Heart right ventricle (tissue), 16 donors: Measurements from ENCODE around the gene DHCR24. TPM values are rescaled to one million over a fixed set of nuclear protein-coding genes. Genes with fewer than 3 reads are reported as not detected.
"Not testable (repeated sequence)": the region's sequence is repeated elsewhere in the genome, so short reads cannot be mapped to it uniquely, and the experiment has no call there.

Source experiments
- ATAC-seq, 8 donors: fragments of 200-7000 bp; cut with Tn5 transposase; one replicate each; pipeline ENCODE4 v1.9.1; 2020; ENCODE audit warnings: mild to moderate bottlenecking in 8 of 8, moderate library complexity in 8 of 8, moderate number of reproducible peaks in 1 of 8
- DNase-seq, 2 donors: peaks; one replicate each; pipeline ENCODE4 v3.0.0-alpha.2; 2020
- H3K27ac ChIP-seq, 10 donors: fragments of 200-600 bp; sonication (generic) in 2 of 10; one replicate each; pipeline versions ENCODE4 v1.5.0 to v1.8.0; 2020 to 2022; ENCODE audit warnings: mild to moderate bottlenecking in 3 of 10
- H3K27me3 ChIP-seq, 7 donors: fragments of 200-600 bp; one replicate each; pipeline ENCODE4 v1.8.0; 2021 to 2022; ENCODE audit warnings: mild to moderate bottlenecking in 2 of 7
- H3K36me3 ChIP-seq, 9 donors: fragments of 200-600 bp; sonication (generic) in 1 of 9; one replicate each; pipeline versions ENCODE4 v1.5.0 to v1.8.0; 2020 to 2022; ENCODE audit warnings: mild to moderate bottlenecking in 2 of 9
- H3K4me1 ChIP-seq, 9 donors: fragments of 200-600 bp; sonication (generic) in 1 of 9; one replicate each; pipeline versions ENCODE4 v1.5.0 to v1.8.0; 2020 to 2022; ENCODE audit warnings: mild to moderate bottlenecking in 4 of 9
- H3K4me3 ChIP-seq, 10 donors: fragments of 200-600 bp; sonication (generic) in 2 of 10; one replicate each; pipeline versions ENCODE4 v1.5.0 to v1.8.0; 2020 to 2022; ENCODE audit warnings: mild to moderate bottlenecking in 7 of 10, moderate library complexity in 2 of 10
- H3K9me3 ChIP-seq, 11 donors: fragments of 200-600 bp in 10 of 11; sonication (generic) in 2 of 11; one replicate each; pipeline versions ENCODE4 v1.5.0 to v1.8.0; 2013 to 2022; ENCODE audit warnings: mild to moderate bottlenecking in 2 of 11, control low read depth in 1 of 11, moderate library complexity in 1 of 11
- CTCF ChIP-seq, 9 donors: fragments of 200-600 bp; sonication (generic) in 2 of 9; IDR thresholded peaks; one replicate each; pipeline versions ENCODE4 v1.5.0 to v1.8.0; 2021 to 2022; ENCODE audit warnings: antibody characterized with exemption in 9 of 9, mild to moderate bottlenecking in 5 of 9, moderate library complexity in 1 of 9
- WGBS, 2 donors: extraction: QIAGEN DNeasy Blood & Tissue Kit; methylation state at CpG; one replicate each; pipeline ENCODE4 v1.1.7; 2013; ENCODE audit warnings: inconsistent platforms in 1 of 2; 5-methylcytosine and 5-hydroxymethylcytosine counted together
- intact Hi-C, 10 donors: fragments of 100-400 bp; cut with DNase I; formaldehyde crosslinking; loops; one replicate each; pipeline versions ENCODE4 v1.11.1 to v1.14.2; 2022
- polyA plus RNA-seq, 2 donors: library from polyadenylated mRNA; stranded (reverse); fragments of 200-250 nt; gene quantifications; one replicate each; pipeline ENCODE4 v1.2.3, GENCODE V29; 2013
- total RNA-seq, 10 donors: library from RNA; stranded (reverse); fragmentation: NEBNext Ultra II Directional in 3 of 10; extraction: Animal tissue kit (Norgen Biotek cat#: 25700) in 3 of 10; gene quantifications; one replicate each; pipeline versions ENCODE4 v1.2.1 to v1.2.4, GENCODE V29; 2021 to 2023
- donor health status: Arrhythmogenic right ventricular cardiomyopathy.
- donor health status: ischemic (EF 13 %, LVEDD 7.1; RV severe dilation, severe dysfunction).
- donor health status: healthy with polysubstance abuse.
- donor health status: DM: no; HTN: yes; CAD: no.
- donor health status: DM: no; HTN: no; CAD: no.
- donor health status: ischemic (EF 25% LVEDD 6.9; RV normal size, moderate dysfunction).
- donor health status: ischemic (EF 25% LVEDD 5.7; RV mildly dilated, moderate dysfunction).
- donor health status: healthy.
- donor health status: DM: yes; HTN: yes; CAD: no.
- donor health status: Ischemic cardiomyopathy.
- donor health status: ischemic (EF 35%, LVEDD 5.7; RV mildly dilated, moderate dysfunction).
- donor health status: nonischemic (EF 11% LVEDD 7.7; RV severe dilation, severe dysfunction).
- donor health status: DM: yes; HTN: yes; CAD: no.
- donor health status: PGD.
- donor health status: ischemic (EF 29% LVEDD 5.4; RV normal size, mild dysfunction).
- donor health status: nonischemic (EF 23%, LVEDD 6.1; RV moderate dilation, normal function).

DHCR24 gene
- total and polyA plus RNA-seq, 12 donors, result 3.3 to 70.6 (median 15.0) TPM

GRCh38 chr1:54926970-54927369, 40.0 kb upstream of the DHCR24 start:
- H3K9me3 ChIP-seq, result no peaks in the 10 kb centered on the region
- WGBS, 2 donors, result 48 to 50% methylated on average over 2 of the region's 2 CpGs
- no peaks in the 10 kb centered on the region for H3K36me3 ChIP-seq
- DNase-seq, result no peak
- no peak for TF ChIP-seq CTCF (IDR thresholded peaks at IDR 0.05)
- H3K27me3 ChIP-seq, result no peaks in the 10 kb centered on the region
- ATAC-seq, result peak in 1 of 8 donors; percentile 22
- peak overlapping the region; percentile 26 to 87 (median 75) for H3K27ac ChIP-seq
- peaks cover 10 to 43% (median 23%) of the 10 kb centered on the region in 9 donors for H3K4me1 ChIP-seq
- no peak overlapping the region for H3K4me3 ChIP-seq
- intact Hi-C loops, result no loop called here

GRCh38 chr1:54922921-54923421, 36.0 kb upstream of the DHCR24 start:
- intact Hi-C loops, result no loop called here

GRCh38 chr1:54922040-54922761, 35.2 kb upstream of the DHCR24 start:
- no peak for DNase-seq
- ATAC-seq, result no peak
- 75 to 80% methylated on average over 4 of the region's 4 CpGs for WGBS, 2 donors
- Histone ChIP-seq H3K9me3 (no peaks in the 10 kb centered on the region), H3K36me3 (no peaks in the 10 kb centered on the region), H3K4me3 (no peak overlapping the region), H3K27me3 (no peaks in the 10 kb centered on the region), H3K27ac (peak overlapping the region in 9 of 10 donors; percentile 39 to 83 (median 71)), H3K4me1 (peaks cover 3 to 41% (median 13%) of the 10 kb centered on the region in 9 donors)
- intact Hi-C loops, result no loop called here
- no peak for TF ChIP-seq CTCF (IDR thresholded peaks at IDR 0.05)

More at GRCh38 chr1:54922921-54923421, 36.0 kb upstream of the DHCR24 start:
- Histone ChIP-seq H3K27me3 (no peaks in the 10 kb centered on the region), H3K4me3 (no peak overlapping the region), H3K9me3 (no peaks in the 10 kb centered on the region), H3K27ac (peak overlapping the region in 8 of 10 donors; percentile 55 to 83 (median 72)), H3K36me3 (no peaks in the 10 kb centered on the region), H3K4me1 (peaks cover 7 to 49% (median 20%) of the 10 kb centered on the region in 9 donors)
- peak in 1 of 2 donors; percentile 62 for DNase-seq
- WGBS, 2 donors, result 42 to 49% methylated on average over 2 of the region's 2 CpGs
- TF ChIP-seq CTCF (IDR thresholded peaks at IDR 0.05), result no peak
- ATAC-seq, result peak; percentile 42 to 86 (median 71)

- H3K4me1 ChIP-seq, result peaks cover 0 to 26% (median 7%) of the 10 kb centered on the region in 9 donors
- peak in 1 of 2 donors; percentile 10 for DNase-seq
- intact Hi-C loops, result no loop called here
- H3K9me3 ChIP-seq, result no peaks in the 10 kb centered on the region
- H3K4me3 ChIP-seq, result no peak overlapping the region
- H3K27me3 ChIP-seq, result no peaks in the 10 kb centered on the region
- no peak for TF ChIP-seq CTCF (IDR thresholded peaks at IDR 0.05)
- peak overlapping the region in 4 of 10 donors; percentile 43 to 72 (median 66) for H3K27ac ChIP-seq
- peak in 7 of 8 donors; percentile 59 to 88 (median 80) for ATAC-seq
- 62 to 78% methylated on average over 6 of the region's 6 CpGs for WGBS, 2 donors
- H3K36me3 ChIP-seq, result no peaks in the 10 kb centered on the region
These were observed 32.7 kb upstream of the DHCR24 start for GRCh38 chr1:54919367-54920359.

GRCh38 chr1:54911076-54911475, 24.1 kb upstream of the DHCR24 start:
- WGBS, 2 donors, result 90 to 97% methylated on average over 14 of the region's 14 CpGs
- H3K27ac ChIP-seq, H3K4me3 ChIP-seq, DNase-seq, H3K9me3 ChIP-seq, intact Hi-C loops, H3K27me3 ChIP-seq, ATAC-seq, H3K36me3 ChIP-seq, H3K4me1 ChIP-seq: not testable (repeated sequence)
